ENCODE data around the gene SLC9A3. TPM values are rescaled to one million over a fixed set of nuclear protein-coding genes. Genes with fewer than 3 reads are reported as not detected.

The SLC9A3 gene
- total and polyA plus RNA-seq, 2 donors = 1.3 to 1.9 TPM

GRCh38 chr5:524973-525761 is 918 bp upstream of the SLC9A3 start:
- no peak overlapping the region for H3K27ac ChIP-seq (ENCODE audit: low read depth in 1 of 2, low read length in 1 of 2)
- H3K9me3 ChIP-seq (ENCODE audit: control insufficient read depth in 2 of 2, insufficient read depth in 1 of 2, low read length in 1 of 2) = no peaks in the 10 kb centered on the region
- peaks cover 82 to 94% of the 10 kb centered on the region in 2 donors for H3K27me3 ChIP-seq (ENCODE audit: control insufficient read depth in 2 of 2, insufficient read depth in 1 of 2, low read length in 1 of 2)
- no peak overlapping the region for H3K4me3 ChIP-seq (ENCODE audit: low read length in 2 of 2)
- WGBS = 54% methylated on average over 24 of the region's 24 CpGs
- H3K36me3 ChIP-seq (ENCODE audit: control insufficient read depth in 2 of 2, insufficient read depth in 2 of 2, low read length in 1 of 2) = no peaks in the 10 kb centered on the region
- DNase-seq (ENCODE audit: low read depth in 6 of 9, low spot score in 9 of 9) = no peak
- H3K4me1 ChIP-seq (ENCODE audit: control insufficient read depth in 2 of 2, insufficient read depth in 2 of 2, low read length in 2 of 2) = peaks cover 0 to 5% of the 10 kb centered on the region in 2 donors

- 3% methylated on average over 69 of the region's 69 CpGs for WGBS
- H3K4me3 ChIP-seq (ENCODE audit: low read length in 2 of 2) = no peak overlapping the region
- DNase-seq (ENCODE audit: low read depth in 6 of 9, low spot score in 9 of 9) = no peak
Measured at GRCh38 chr5:523441-524222, 617 bp downstream of the SLC9A3 start.

GRCh38 chr5:522899-523440 is 1.3 kb downstream of the SLC9A3 start:
- no peaks in the 10 kb centered on the region for H3K36me3 ChIP-seq (ENCODE audit: control insufficient read depth in 2 of 2, insufficient read depth in 2 of 2, low read length in 1 of 2)
- peaks cover 0 to 5% of the 10 kb centered on the region in 2 donors for H3K4me1 ChIP-seq (ENCODE audit: control insufficient read depth in 2 of 2, insufficient read depth in 2 of 2, low read length in 2 of 2)
- 43% methylated on average over 21 of the region's 21 CpGs for WGBS
- no peak overlapping the region for H3K4me3 ChIP-seq (ENCODE audit: low read length in 2 of 2)
- no peak for DNase-seq (ENCODE audit: low read depth in 6 of 9, low spot score in 9 of 9)
- H3K27ac ChIP-seq (ENCODE audit: low read depth in 1 of 2, low read length in 1 of 2) = no peak overlapping the region
- H3K9me3 ChIP-seq (ENCODE audit: control insufficient read depth in 2 of 2, insufficient read depth in 1 of 2, low read length in 1 of 2) = no peaks in the 10 kb centered on the region
- H3K27me3 ChIP-seq (ENCODE audit: control insufficient read depth in 2 of 2, insufficient read depth in 1 of 2, low read length in 1 of 2) = peaks cover 66 to 77% of the 10 kb centered on the region in 2 donors

More at GRCh38 chr5:523441-524222, 617 bp downstream of the SLC9A3 start:
- Histone ChIP-seq H3K36me3 (ENCODE audit: control insufficient read depth in 2 of 2, insufficient read depth in 2 of 2, low read length in 1 of 2) (no peaks in the 10 kb centered on the region), H3K27me3 (ENCODE audit: control insufficient read depth in 2 of 2, insufficient read depth in 1 of 2, low read length in 1 of 2) (peaks cover 73 to 82% of the 10 kb centered on the region in 2 donors), H3K27ac (ENCODE audit: low read depth in 1 of 2, low read length in 1 of 2) (no peak overlapping the region), H3K9me3 (ENCODE audit: control insufficient read depth in 2 of 2, insufficient read depth in 1 of 2, low read length in 1 of 2) (no peaks in the 10 kb centered on the region), H3K4me1 (ENCODE audit: control insufficient read depth in 2 of 2, insufficient read depth in 2 of 2, low read length in 2 of 2) (peaks cover 0 to 5% of the 10 kb centered on the region in 2 donors)

- 85% methylated on average over 16 of the region's 16 CpGs for WGBS
- DNase-seq (ENCODE audit: low read depth in 6 of 9, low spot score in 9 of 9) = no peak
Measured at GRCh38 chr5:522116-522515, 2.1 kb downstream of the SLC9A3 start.

GRCh38 chr5:521680-522079 is 2.6 kb downstream of the SLC9A3 start:
- Histone ChIP-seq H3K4me3 (ENCODE audit: low read length in 2 of 2) (no peak overlapping the region), H3K4me1 (ENCODE audit: control insufficient read depth in 2 of 2, insufficient read depth in 2 of 2, low read length in 2 of 2) (no peaks in the 10 kb centered on the region), H3K36me3 (ENCODE audit: control insufficient read depth in 2 of 2, insufficient read depth in 2 of 2, low read length in 1 of 2) (no peaks in the 10 kb centered on the region), H3K27me3 (ENCODE audit: control insufficient read depth in 2 of 2, insufficient read depth in 1 of 2, low read length in 1 of 2) (peaks cover 53 to 64% of the 10 kb centered on the region in 2 donors), H3K27ac (ENCODE audit: low read depth in 1 of 2, low read length in 1 of 2) (no peak overlapping the region), H3K9me3 (ENCODE audit: control insufficient read depth in 2 of 2, insufficient read depth in 1 of 2, low read length in 1 of 2) (no peaks in the 10 kb centered on the region)
- 88% methylated on average over 9 of the region's 9 CpGs for WGBS
- no peak for DNase-seq (ENCODE audit: low read depth in 6 of 9, low spot score in 9 of 9)

More at GRCh38 chr5:522116-522515, 2.1 kb downstream of the SLC9A3 start:
- H3K9me3 ChIP-seq (ENCODE audit: control insufficient read depth in 2 of 2, insufficient read depth in 1 of 2, low read length in 1 of 2) = no peaks in the 10 kb centered on the region
- H3K27ac ChIP-seq (ENCODE audit: low read depth in 1 of 2, low read length in 1 of 2) = no peak overlapping the region
- H3K4me3 ChIP-seq (ENCODE audit: low read length in 2 of 2) = no peak overlapping the region
- H3K4me1 ChIP-seq (ENCODE audit: control insufficient read depth in 2 of 2, insufficient read depth in 2 of 2, low read length in 2 of 2) = peaks cover 0 to 4% of the 10 kb centered on the region in 2 donors
- peaks cover 57 to 69% of the 10 kb centered on the region in 2 donors for H3K27me3 ChIP-seq (ENCODE audit: control insufficient read depth in 2 of 2, insufficient read depth in 1 of 2, low read length in 1 of 2)
- no peaks in the 10 kb centered on the region for H3K36me3 ChIP-seq (ENCODE audit: control insufficient read depth in 2 of 2, insufficient read depth in 2 of 2, low read length in 1 of 2)

- Histone ChIP-seq H3K27ac (ENCODE audit: low read depth in 1 of 2, low read length in 1 of 2) (no peak overlapping the region), H3K27me3 (ENCODE audit: control insufficient read depth in 2 of 2, insufficient read depth in 1 of 2, low read length in 1 of 2) (peaks cover 45 to 60% of the 10 kb centered on the region in 2 donors), H3K36me3 (ENCODE audit: control insufficient read depth in 2 of 2, insufficient read depth in 2 of 2, low read length in 1 of 2) (no peaks in the 10 kb centered on the region), H3K4me3 (ENCODE audit: low read length in 2 of 2) (no peak overlapping the region), H3K9me3 (ENCODE audit: control insufficient read depth in 2 of 2, insufficient read depth in 1 of 2, low read length in 1 of 2) (no peaks in the 10 kb centered on the region), H3K4me1 (ENCODE audit: control insufficient read depth in 2 of 2, insufficient read depth in 2 of 2, low read length in 2 of 2) (no peaks in the 10 kb centered on the region)
- WGBS = 78% methylated on average over 9 of the region's 9 CpGs
- DNase-seq (ENCODE audit: low read depth in 6 of 9, low spot score in 9 of 9) = no peak
Measured at GRCh38 chr5:520850-521226, 3.4 kb downstream of the SLC9A3 start.

GRCh38 chr5:520196-520849 is 3.9 kb downstream of the SLC9A3 start:
- Histone ChIP-seq H3K4me1 (ENCODE audit: control insufficient read depth in 2 of 2, insufficient read depth in 2 of 2, low read length in 2 of 2) (no peaks in the 10 kb centered on the region), H3K9me3 (ENCODE audit: control insufficient read depth in 2 of 2, insufficient read depth in 1 of 2, low read length in 1 of 2) (no peaks in the 10 kb centered on the region), H3K27ac (ENCODE audit: low read depth in 1 of 2, low read length in 1 of 2) (no peak overlapping the region), H3K27me3 (ENCODE audit: control insufficient read depth in 2 of 2, insufficient read depth in 1 of 2, low read length in 1 of 2) (peaks cover 39 to 56% of the 10 kb centered on the region in 2 donors), H3K36me3 (ENCODE audit: control insufficient read depth in 2 of 2, insufficient read depth in 2 of 2, low read length in 1 of 2) (no peaks in the 10 kb centered on the region), H3K4me3 (ENCODE audit: low read length in 2 of 2) (no peak overlapping the region)
- WGBS = 92% methylated on average over 20 of the region's 20 CpGs
- DNase-seq (ENCODE audit: low read depth in 6 of 9, low spot score in 9 of 9) = no peak

GRCh38 chr5:518721-519120 is 5.5 kb downstream of the SLC9A3 start:
- Histone ChIP-seq H3K4me3 (ENCODE audit: low read length in 2 of 2) (no peak overlapping the region), H3K9me3 (ENCODE audit: control insufficient read depth in 2 of 2, insufficient read depth in 1 of 2, low read length in 1 of 2) (no peaks in the 10 kb centered on the region), H3K4me1 (ENCODE audit: control insufficient read depth in 2 of 2, insufficient read depth in 2 of 2, low read length in 2 of 2) (no peaks in the 10 kb centered on the region), H3K36me3 (ENCODE audit: control insufficient read depth in 2 of 2, insufficient read depth in 2 of 2, low read length in 1 of 2) (no peaks in the 10 kb centered on the region), H3K27me3 (ENCODE audit: control insufficient read depth in 2 of 2, insufficient read depth in 1 of 2, low read length in 1 of 2) (peaks cover 23 to 58% of the 10 kb centered on the region in 2 donors), H3K27ac (ENCODE audit: low read depth in 1 of 2, low read length in 1 of 2) (no peak overlapping the region)
- WGBS = 83% methylated on average over 10 of the region's 10 CpGs
- DNase-seq (ENCODE audit: low read depth in 6 of 9, low spot score in 9 of 9) = no peak
